GM12891 (cell line): ENCODE data around the gene NT5C3A.

Source experiments
- POLR2A ChIP-seq: IDR thresholded peaks from 2 replicates; pipeline ENCODE4 v1.6.1; 2011; ENCODE audit warnings: low read depth, low read length, control low read depth
- POU2F2 ChIP-seq: IDR thresholded peaks from 2 replicates; pipeline ENCODE4 v1.6.1; 2011; ENCODE audit warnings: low read depth, mild to moderate bottlenecking, control low read depth, low read length, moderate library complexity
- TAF1 ChIP-seq: IDR thresholded peaks from 2 replicates; pipeline ENCODE4 v1.6.1; 2011; ENCODE audit warnings: low read depth, low read length, control low read depth

DNA sequence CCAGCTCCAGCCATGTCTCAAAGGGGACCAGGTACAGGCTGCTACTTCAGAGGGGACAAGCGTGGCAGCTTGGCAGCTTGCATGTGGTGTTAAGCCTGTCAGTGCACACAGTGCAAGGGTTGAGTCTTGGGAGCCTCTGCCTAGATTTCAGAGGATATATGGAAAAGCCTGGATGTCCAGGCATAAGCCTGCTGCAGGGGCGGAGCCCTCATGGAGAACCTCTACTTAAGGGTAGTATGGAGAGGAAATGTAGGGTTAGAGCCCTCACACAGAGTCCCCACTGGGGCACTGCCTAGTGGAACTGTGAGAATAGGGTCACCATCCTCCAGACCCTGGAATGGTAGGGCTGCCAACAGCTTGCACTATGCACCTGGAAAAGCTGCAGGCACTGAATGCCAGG, 7.7 kb upstream of the NT5C3A start:
- no peak for TF ChIP-seq POU2F2
- no peak for TF ChIP-seq POLR2A
- TF ChIP-seq TAF1 = no peak
